Activated CD8-positive, alpha-beta memory T cell treated with anti-CD3 and anti-CD28 coated beads, Interleukin-2, amount 50 U/mL, for 1 hour (primary cell): ENCODE results near the gene LIF.

Experiments used
- DNase-seq: peaks from one replicate; pipeline ENCODE4 v3.0.0-alpha.2; 2020; ENCODE audit errors: extremely low read depth

LIF gene

DNA sequence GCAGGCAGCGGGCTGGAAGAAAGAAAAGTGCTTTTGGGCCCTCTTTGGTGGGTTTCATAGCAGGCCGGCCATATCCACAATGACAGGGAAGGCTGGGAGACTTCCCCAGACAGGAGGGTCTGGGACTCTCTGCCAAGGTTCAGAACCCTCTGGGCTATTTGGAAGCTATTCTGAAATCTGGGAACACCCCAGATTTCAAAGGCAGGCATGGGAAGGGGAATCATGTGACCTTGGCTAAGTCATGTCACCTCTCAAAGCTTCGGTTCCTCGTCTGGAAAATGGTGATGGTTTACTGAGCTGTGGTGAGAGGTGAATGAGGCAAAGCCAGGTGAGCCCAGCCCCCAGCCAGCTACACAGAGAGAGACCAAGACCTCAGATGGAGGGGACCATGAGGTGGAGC lies 38.1 kb upstream of the LIF start:
- no peak for DNase-seq

DNA sequence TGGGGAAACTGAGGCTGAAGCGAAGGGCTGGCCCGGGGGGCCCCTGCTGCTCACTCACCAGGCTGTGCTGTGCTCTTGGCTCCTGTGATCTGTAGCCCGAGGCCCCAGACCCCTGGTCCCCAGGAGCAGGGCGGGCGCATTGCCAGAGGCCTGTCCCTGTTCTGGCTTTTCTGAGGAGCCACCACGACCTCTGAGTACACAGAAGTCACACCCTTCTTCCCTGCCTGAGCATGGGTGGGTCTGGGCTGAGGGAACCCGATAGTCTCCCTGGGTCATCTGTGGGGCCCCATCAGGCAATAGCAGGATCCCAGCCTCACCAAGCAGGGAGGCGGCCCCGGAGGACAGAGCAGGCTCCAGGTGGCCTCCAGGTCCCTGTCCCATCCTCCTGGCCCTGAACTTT lies 37.6 kb upstream of the LIF start:
- no peak for DNase-seq

DNA sequence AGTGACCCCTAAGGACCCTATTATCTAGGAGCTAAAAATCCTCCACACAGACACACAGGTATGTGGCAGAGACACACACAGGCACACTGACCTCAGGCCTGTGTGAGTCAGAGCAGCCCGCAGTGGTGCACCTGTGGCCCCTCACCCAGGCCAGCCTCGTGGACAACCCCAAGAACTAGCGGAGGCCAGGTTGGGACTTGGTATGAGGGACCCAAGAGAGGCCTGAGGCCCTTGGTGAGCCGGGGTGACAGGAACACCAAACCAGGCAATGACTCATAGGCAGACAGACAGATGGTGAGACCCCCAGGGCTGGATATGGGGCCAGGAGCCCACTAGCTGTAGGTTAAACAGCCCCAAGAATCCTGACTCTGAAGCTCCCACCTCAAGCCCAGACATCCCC lies 36.8 kb upstream of the LIF start:
- DNase-seq: no peak

DNA sequence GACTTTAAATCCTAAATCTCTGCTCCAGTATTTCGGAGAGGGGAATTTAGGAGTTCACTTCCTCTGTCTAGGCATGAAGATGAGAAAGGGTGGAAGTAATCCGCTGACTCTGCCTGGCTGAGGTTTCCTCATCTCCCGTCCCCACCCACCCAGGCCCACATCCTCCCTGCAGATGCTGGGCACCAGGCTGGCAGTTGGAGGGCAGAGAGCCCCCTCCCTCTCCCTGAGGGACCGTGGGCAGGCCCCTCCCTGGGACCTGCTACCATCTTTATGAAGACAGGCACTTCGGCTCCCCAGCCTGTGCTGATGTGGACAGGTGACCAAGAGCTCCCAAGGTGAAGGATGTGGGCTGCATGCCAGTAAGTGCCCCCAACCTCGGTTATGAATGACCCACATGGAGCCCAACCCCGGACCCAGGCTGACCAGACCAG lies 36.1 kb upstream of the LIF start:
- DNase-seq: no peak

DNA sequence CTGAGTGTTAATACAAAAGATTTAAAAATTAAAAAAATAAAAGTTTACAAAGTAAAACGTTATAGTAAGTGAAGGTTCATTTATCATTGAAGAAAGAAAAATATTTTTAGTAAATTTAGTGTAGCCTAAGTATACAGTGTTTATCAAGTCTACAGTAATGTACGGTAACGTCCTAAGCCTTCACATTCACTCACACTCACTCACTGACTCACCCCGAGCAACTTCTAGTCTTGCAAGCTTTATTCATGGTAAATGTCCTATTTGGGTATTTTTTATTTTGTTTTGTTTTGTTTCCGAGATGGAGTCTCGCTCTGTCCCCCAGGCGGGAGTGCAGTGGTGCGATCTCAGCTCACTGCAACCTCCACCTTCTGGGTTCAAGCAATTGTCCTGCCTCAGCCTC lies 33.9 kb upstream of the LIF start:
- DNase-seq: no peak

DNA sequence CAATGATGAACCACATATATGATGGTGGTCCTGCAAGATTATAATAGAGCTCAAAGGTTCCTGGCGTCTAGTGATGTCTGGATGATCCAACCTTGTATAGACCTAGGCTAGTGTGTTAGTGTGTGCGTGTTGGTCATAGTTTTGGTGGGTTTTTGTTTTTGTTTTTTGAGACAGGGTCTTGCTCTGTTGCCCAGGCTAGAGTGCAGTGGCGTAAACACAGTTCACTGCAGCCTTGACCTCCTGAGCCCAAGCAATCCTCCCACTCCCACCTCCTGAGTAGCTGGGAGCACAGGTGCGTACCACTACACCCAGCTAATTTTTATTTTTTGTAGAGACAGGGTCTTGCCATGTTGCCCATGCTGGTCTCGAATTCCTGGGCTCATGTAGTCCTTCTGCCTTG lies 33.4 kb upstream of the LIF start:
- no peak for DNase-seq

DNA sequence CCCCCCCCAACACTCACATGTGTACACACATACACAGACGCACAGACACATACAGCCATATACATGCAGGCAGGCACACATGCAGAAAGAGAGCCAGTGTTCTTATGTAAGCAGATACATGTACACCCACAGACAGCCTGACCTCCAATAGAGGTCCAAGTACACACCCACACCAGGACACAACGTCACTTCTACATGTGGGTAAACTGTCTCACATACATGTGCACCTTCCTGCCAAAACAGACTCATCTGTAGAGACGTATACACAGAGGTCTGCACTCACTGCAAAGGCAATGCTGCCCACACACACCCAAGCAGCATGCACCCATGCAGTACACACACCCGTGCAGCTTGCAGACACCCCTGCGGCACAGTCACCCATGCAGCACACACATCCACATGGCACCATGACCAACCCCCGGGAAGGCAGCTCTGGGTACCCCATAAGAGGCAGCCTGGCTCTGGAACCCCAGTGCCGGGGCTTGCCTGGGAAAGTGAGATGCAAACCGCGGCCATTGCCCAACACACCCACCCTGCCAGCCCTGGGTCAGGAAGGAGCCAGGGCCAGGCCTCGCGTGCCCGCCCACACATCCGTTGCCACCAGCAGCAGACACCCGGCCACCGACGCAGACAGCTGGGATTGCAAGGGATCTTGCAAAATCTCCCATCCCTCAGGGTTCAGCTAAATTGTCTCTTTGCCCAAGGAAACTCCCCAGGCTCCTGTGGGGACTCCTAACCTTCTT lies 32.7 kb upstream of the LIF start:
- DNase-seq: no peak

DNA sequence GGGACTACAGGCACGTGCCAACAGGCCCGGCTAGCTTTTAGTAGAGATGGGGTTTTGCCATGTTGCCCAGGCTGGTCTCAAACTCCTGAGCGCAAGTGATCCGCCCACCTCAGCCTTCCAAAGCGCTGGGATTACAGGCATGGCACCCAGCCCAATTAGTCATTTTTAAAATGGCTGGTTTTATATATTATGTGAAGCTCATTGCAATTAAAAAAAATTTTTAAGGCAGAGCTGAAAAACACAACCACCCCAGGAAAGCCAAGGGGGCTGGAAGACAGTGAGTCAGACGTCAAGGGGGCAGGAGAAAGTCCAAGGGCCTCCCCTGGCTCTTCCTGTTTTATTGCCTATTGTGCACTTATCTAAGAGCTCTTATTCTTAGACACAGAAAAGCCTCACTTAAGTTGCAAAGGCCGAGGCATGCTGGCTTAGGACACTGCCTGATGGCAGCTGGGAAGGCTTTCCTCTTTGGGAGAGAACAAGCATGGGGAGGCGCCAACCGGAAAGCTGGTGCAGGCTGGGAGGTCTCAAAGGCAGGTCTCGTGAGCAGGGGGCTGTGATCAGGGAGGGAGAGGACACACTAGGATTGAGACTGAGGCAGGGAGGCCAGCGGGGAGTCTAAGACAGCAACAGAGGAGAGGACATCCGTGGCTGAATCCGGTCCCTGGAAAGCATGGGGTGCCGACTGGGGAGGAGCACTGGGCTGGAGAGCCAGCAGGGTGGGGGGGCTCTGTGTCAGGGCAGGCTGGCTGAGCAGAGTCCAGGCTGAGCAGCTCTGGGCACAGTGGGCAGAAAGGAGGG lies 31.2 kb upstream of the LIF start:
- no peak for DNase-seq

DNA sequence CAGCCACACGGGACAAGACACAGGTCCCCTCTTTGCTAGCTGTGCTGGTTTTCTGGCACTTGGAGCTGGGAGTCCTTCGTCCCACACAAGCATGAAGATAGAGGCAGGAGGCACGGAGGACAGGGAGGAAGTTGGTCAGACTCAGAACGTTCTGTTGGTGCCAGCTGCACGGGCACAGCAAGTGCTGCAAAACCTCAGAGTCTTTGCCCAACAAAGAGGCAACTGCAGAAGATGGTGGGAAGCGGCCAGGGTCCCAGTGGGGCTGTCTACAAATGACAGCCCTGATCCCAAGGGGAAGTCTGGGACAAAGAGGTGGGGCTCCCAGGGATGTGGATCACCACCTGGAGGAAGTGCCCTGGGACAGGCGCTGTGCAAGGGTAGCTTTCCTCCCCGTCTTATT lies 29.5 kb upstream of the LIF start:
- no peak for DNase-seq

DNA sequence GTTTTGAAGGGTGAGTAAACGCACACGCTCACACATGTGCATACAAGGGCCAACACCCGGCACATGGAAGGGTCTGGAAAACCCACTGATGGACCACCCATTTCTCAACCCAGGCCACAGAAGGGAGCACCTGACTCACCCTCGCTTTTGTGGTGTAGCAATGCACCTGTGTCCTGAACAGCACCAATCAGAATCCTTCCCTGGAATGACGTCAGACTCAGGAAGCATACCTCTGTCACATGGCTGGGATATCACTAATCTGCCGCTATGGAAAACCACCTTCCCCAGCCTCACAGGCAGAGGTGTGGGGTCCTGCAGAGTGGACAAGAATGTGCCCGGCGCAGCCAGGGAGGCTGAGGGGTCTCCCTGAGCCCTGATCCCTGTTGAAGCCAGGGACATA lies 29.1 kb upstream of the LIF start:
- DNase-seq: no peak

DNA sequence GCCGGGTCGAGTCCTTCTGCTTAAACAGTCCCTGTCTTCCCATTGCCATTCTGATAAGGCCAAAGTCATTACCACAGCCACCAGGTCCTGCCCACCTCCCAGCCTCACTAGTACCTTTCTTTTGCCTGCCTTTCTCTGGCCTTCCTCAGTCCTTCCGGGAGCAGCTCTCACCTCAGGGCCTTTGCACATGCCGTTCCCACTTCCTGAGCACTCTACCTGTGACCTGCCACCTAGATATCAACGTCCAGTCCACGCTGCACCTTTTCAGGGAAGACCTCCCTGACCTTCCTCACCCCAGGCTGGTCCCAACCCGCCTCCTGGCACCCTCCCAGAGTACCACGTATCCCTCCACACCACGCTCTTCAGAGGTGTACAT lies 27.9 kb upstream of the LIF start:
- DNase-seq: no peak

DNA sequence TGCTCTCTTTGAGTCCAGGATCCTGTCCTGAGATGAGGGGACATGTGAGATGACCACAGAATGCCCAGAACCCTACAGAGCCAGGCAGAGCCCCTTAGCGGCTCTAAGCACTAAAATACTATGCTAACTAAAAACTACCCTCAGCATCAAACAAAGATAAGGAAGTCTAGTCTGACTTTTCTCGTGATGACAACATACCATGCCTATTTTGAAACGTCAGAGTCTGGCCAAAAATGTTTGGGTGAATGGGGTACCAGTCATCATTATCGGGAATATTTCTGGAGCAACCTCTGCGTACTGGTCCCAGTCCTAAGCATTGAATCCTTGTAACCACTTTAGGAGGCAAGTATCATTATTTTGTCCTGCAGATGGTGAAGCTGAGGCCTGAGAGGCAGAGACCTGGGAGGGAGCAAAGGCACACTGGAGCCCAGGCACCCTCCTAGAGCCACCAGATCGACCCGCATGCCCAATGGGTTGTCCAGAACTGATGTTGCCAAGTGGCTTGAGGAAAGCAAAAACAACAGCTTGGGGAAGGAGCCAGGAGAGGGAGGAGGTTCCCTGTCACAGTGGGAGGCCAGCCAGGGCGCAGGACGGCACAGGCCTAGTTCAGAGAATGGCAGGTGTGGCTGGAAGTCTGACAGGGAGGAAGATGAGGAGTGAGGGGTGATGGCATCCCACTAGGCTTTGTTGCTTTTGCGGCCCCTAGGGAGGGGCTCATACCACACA lies 27.3 kb upstream of the LIF start:
- no peak for DNase-seq

DNA sequence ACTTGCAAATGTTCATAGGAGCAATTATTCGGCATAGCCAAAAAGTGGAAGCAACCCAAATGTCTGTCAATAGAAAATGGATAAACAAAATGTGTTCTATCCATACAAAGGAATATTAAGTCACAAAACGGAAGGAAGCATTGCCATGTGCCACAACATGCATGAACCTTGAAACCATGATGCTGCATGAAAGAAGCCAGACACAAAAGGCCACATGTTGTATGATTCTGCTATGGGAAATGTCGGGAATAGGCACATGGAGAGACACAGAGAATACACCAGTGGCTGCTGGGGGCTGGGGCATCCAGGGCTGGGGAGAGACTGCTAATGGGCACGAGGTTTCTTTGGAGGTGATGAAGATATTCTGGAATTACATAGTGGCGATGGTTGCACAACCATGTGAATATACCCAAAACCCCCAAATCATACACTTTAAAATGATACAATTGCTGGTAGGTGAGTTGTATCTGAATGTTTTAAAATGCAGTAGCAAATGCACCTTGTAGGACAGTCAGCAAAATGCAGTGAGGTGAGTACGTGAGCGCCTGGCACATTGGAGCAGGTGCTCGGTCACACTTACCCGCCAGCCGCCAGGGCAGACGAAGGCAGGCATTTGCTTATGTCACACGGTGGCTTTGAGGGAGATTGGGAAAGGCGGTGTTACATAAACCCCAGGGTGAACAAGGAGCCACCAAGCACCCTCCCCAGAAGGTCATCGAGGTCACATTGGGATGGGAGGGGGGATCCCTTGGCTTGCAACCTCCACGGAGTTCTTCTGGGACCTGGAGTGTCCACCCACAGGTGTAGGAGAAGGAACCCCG lies 26.4 kb upstream of the LIF start:
- no peak for DNase-seq

DNA sequence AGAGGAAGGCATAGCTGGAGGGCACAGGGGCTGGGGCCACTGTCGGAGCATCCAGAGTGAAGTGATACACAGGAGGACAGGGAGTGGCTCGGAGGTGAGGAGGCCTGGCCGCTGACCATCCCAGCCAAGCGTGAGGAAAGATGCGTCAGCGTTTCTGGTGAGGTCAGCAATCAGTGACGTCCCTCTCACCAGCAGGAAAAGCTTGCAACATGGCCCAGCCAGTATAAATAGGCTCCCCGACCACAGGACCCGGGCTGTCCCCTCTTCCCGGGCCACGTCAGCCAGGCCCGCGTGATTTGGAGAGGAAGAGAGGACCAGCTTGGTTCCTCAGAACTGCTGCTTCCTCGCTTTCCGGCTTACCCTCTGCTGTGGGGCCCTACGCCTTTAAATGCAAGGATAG lies 24.3 kb upstream of the LIF start:
- no peak for DNase-seq

DNA sequence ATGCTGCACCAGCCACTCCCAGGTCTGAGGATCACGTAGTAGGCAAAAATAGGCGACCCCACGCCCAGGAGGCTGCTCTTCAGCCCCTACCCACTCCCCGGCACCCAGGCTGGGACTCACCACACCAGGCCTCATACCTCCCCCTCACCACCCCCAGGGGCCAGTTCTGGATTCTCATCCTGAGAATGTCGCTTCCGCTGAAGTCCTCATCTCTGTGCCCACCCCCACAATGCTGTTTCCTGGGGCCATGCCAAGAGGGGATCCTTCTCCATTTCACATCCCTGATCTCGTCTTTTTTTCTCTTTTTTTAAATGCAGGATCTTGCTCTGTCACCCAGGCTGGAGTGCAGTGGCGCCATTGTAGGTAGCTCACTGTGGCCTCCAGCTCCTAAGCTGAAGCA lies 21.8 kb upstream of the LIF start:
- no peak for DNase-seq

DNA sequence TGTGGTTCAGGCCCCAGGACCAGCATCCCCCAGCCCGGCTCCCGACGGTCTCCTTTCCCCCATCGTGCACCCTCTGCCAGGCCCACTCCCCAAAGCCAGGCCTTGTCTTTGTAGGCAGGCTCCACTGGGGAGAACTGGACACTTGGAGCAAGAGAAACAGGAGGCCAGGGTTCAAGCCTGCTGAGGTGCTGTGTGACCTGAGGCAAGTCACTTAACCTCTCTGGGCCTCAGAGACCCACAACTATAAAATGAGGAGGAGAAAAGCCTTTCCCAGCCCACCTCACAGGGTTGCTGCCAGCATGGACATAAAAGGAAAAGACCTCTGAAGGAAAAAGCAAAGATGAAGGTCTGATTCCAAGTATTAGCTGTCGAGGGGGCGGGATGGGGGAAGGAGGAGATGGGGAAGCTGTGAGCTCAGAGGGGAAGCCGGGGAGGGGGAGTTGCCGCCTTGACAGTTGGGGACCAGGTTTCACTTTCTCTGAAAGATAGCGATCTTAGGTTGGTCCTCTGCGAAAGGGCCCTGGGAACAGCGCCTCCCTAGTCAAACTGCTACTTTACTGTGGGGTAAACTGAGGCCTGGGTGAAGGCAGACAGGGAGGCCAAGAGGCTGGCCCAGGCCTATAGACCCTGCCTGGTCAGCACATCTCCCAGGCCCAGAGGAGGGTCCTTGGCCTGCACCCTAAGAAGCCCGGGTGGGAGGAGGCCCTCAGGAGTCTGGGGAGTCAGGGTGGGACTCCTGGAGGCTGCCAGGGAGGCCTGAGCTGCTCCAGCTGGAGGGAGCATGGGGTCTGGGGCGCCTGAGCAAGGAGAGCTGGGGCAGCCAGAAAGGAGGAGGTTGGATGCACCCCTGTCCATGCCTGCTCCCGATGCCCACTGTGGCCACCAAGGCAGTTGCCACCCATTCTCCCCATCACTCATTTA lies 21.1 kb upstream of the LIF start:
- DNase-seq: no peak

DNA sequence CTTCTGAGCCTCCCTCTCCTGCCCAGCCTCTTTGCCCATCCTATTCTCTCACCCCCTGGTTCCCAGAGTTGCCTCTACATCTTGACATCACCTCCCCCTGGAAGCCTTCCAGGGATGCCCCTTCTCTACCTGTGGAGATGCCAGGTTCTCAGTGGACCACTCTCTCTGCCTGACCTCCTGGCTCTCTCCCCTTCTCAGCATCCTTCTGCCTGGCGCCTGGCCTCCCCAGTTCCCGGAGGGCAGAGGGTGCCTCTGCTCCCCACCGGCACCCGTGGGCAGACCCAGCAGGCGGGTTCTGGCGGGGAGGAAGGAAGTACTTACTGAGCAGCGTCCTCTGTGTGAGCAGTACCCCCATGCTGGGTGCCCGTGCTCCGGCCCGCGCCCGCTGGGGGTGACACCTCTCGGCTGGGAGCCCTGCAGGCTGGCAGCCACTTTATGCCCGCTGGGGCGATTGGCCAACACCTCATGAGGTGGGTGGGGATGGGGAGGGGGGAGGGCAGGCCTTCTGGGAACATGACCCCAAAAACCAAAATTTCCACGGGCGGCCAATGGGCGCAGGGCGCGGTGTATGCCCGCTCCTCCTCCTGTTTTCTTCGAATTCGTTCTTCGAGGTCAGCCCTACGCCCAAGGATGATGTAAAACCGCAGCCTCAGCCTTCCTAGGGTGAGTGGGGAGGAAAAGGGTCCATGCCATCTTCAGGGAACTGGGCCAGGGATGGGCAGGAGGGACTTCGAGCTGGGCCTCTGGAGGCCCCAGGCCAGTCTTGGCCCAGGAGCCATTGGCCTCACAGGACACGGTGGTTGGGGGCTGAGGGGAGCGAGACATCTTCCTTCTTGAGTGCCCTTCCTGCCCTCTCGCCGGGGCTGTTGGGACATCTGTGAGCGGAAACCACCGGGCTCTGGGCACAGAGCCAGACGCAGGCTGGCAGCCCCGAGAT lies 20.2 kb upstream of the LIF start, which contains the start of gene OSM:
Gene OSM, minus strand, starts transcription at position 407 of the 937 bp plus-strand sequence. Its CDS starts 52 bp downstream, at position 355.
- DNase-seq: no peak

DNA sequence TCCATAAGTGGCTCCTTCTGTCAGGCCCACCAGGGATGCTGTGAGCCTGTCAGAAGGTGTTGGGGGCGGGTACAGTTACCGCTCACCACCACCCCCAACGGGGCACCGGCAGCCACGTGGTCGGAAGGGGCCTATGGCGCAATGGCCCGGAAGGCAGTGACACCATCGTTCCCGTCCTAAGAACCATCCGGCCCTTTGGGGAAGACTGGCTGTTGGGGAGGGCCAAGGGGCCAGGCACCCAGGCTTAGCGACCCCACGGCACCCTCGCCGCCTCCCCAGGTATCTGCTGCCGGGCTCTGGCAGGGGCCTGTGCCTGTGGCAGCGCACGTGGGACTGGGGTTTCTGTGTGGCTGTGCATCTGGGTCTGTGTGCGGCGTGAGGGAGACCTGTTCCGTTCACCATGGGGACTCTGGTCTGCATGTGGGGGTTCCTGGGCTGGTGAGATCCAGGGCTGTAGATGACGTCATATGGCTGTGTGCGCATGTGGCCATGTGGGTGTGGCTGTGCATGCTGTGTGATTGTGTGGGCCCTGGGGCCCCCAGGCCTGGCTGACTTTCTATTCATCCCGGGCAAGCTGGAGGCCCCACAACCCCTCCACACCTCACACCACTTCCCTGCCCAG lies 19.4 kb upstream of the LIF start:
- peak; percentile 79 for DNase-seq

DNA sequence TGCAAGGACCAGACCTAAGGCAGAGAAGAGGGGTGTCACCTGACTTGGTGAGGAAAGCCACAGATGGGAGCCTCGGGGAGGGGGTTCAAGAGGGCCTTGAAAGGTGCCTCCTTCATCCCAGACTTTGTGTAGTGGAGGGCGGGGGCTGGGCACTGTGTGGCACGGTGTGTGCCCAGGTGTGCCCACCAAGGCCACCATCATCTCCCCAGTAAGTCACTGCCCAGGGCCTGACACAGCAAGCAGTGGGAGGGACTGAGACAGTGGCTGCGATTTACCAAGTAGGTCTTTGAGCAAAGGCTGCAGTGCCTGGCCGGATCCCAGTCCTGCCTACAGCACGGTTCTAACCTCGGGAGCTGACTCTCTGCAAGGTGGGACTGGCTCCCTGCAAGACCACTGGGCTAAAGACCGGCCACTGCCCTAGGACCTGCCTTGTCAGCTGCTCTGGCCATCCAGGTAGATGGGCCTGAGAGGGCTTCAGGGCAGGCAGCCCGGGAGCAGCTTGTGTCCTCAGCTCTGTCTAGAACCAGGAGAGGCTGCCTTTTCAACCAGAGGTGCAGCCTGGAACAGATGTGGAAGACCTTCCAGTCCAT lies 18.7 kb upstream of the LIF start:
- DNase-seq: no peak
